Stimulated activated CD4-positive, alpha-beta T cell treated with anti-CD3 and anti-CD28 coated beads, Interleukin-12 subunit alpha, Interleukin-12 subunit beta, amount 100 ng/mL, for 48 hours (primary cell): ENCODE data around the gene GRWD1.

Experiments used
- DNase-seq, 3 donors: peaks; one replicate each; pipeline ENCODE4 v3.0.0-alpha.2; 2020; ENCODE audit warnings: low read depth in 2 of 3, low spot score in 1 of 3

Gene GRWD1

DNA sequence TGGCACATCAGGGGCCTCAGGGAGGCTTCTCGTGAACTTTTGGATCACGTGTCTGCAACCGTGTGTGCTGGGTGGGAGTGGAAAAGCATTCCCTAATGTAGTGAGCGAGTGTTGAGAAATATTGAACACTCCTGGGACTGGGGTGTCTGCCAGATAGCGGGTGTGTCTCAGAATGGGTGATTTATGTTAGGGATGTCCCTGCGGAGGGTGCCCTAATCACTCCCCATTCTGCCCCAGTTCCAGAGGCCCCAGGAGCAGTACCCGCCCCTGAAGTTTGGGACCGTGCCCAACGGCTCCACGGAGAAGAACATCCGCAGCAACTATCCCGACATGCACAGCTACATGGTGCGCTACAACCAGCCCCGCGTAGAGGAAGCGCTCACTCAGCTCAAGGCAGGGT, 24.2 kb upstream of the GRWD1 start:
- DNase-seq: no peak

DNA sequence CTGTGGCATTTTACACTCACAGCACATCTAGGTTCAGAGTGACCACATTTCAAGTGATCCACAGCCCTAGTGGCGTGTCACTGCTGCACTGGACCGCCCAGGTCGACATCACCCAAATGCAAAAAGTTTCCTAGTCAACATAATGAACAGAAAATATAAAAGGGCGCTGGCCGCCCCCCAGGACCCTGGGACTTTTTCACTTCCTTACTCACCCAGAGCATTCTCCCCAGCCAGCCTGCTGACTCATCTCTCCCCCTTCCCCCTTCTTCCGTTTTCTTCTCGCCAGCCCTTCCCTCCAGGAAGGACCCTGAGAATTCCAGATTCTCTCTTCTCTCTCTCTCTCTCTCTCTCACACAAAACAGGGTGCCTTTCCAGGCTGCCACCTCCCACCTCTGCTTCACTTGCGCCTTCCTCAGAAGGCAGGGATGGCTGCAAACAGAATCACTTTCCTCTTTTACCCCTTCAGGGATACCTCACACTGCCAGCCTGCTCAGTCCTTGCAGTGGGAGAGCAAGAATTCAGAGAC, 21.0 kb upstream of the GRWD1 start:
- no peak for DNase-seq

DNA sequence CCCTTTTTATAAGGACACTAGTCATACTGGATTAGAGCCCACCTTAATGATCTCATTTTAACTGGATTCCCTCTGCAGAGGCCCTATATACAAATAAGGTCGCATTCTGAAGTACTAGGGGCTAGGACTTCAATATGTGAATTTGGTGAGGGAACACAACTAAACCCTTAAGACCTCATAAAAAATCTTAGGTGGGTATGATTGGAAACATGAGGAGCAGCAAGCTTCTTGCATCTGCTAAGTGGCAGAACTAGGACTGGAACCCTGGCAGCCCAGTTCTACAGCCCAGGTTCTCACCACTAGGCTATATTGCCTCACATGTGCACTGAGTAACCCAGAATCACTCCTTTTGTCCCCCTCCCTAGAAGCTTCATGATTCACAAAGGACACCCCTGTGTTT, 17.1 kb upstream of the GRWD1 start:
- DNase-seq: no peak

DNA sequence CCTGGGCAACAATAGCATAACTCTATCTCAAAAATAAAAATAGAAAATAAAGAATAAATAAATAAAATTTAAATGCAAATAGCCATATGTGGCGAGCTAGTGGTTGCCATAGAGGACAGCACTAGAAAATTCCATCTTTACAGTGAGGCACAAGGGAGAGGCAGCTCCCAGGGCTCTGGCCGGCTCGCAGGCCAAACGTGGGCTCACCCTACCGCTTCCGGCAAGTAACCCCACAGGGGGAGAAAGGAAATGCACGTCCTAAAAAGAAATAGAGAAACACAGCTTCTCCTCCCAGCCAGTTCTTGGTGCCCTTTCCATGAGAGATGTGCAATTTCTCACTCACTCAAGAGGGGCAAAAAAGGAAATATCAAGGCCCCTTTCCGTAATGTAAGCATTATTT, 12.4 kb upstream of the GRWD1 start:
- DNase-seq: no peak

DNA sequence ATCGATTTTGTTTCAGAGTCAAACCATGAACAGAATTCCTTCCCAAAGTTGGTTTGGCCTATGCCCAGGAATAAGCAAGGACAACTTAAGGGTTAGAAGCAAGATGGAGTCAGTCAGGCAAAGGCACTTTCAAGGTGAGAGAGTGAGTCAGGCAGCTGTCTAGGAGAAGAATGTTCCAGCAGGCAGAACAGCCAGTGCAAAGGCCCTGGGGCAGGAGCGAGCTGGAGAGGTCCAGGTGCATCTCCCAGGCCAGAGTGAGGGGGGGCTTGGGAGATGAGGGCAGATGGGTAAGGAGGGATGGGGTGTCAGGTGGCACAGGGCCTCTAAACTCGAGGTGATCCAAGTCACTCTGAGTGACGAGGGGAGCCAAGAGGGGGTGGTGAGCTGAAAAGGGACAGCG, 9.2 kb upstream of the GRWD1 start:
- no peak for DNase-seq

DNA sequence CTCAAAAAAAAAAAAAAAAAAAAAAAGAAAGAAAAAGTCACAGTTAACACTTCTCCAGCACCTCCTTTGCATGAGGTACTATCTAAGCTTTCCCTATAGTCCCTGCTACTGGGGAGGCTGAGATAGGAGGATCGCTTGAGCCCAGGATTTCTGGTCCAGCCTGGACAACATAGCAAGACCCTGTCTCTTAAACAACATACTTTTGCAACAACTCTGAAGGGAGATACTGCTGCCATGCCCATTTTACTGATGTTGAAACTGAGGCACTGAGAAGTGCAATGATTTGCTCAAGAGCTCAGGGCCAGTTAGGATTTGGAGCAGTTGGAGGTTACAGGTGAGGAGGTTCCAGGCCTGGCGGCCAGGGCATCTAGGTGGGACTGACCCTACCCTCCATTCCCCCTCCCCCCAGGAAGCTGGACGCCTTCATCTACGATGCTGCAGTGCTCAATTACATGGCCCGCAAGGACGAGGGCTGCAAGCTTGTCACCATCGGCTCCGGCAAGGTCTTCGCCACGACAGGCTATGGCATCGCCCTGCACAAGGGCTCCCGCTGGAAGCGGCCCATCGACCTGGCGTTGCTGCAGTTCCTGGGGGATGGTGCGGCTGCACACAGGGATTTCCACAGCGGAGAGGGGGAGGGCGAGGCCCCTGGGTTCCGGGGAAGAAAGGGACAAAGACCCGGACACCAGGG, 4.3 kb upstream of the GRWD1 start:
- no peak for DNase-seq

DNA sequence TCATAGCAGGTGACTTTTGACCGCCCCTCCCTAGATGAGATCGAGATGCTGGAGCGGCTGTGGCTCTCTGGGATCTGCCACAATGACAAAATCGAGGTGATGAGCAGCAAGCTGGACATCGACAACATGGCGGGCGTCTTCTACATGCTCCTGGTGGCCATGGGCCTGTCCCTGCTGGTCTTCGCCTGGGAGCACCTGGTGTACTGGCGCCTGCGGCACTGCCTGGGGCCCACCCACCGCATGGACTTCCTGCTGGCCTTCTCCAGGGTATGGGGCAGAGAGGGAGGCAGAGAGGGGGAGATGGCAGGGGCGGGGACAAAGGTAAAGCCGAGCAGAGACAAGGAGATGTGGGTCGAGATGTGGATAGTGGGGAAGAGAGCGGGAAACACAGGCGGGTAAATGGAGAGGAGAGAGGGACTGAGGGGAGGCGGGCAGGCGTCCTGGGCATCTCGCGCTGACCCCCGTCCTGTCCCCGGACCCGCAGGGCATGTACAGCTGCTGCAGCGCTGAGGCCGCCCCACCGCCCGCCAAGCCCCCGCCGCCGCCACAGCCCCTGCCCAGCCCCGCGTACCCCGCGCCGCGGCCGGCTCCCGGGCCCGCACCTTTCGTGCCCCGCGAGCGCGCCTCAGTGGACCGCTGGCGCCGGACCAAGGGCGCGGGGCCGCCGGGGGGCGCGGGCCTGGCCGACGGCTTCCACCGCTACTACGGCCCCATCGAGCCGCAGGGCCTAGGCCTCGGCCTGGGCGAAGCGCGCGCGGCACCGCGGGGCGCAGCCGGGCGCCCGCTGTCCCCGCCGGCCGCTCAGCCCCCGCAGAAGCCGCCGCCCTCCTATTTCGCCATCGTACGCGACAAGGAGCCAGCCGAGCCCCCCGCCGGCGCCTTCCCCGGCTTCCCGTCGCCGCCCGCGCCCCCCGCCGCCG, 3.4 kb upstream of the GRWD1 start:
- no peak for DNase-seq

DNA sequence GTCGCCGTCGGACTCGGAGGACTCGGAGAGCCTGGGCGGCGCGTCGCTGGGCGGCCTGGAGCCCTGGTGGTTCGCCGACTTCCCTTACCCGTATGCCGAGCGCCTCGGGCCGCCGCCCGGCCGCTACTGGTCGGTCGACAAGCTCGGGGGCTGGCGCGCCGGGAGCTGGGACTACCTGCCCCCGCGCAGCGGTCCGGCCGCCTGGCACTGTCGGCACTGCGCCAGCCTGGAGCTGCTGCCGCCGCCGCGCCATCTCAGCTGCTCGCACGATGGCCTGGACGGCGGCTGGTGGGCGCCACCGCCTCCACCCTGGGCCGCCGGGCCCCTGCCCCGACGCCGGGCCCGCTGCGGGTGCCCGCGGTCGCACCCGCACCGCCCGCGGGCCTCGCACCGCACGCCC, 2.5 kb upstream of the GRWD1 start:
- DNase-seq: no peak

DNA sequence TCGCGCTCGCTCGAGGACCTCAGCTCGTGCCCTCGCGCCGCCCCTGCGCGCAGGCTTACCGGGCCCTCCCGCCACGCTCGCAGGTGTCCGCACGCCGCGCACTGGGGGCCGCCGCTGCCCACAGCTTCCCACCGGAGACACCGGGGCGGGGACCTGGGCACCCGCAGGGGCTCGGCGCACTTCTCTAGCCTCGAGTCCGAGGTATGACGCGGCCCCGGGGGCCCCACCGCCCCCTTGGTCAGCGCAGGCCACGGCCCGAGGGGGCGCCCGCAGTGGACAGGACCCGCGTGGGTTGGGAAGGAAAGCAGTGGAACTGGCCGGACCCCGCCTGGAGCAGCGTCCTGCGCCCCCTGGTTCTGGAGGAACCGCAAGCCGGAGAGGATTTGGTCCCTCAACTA, 2.1 kb upstream of the GRWD1 start:
- no peak for DNase-seq

DNA sequence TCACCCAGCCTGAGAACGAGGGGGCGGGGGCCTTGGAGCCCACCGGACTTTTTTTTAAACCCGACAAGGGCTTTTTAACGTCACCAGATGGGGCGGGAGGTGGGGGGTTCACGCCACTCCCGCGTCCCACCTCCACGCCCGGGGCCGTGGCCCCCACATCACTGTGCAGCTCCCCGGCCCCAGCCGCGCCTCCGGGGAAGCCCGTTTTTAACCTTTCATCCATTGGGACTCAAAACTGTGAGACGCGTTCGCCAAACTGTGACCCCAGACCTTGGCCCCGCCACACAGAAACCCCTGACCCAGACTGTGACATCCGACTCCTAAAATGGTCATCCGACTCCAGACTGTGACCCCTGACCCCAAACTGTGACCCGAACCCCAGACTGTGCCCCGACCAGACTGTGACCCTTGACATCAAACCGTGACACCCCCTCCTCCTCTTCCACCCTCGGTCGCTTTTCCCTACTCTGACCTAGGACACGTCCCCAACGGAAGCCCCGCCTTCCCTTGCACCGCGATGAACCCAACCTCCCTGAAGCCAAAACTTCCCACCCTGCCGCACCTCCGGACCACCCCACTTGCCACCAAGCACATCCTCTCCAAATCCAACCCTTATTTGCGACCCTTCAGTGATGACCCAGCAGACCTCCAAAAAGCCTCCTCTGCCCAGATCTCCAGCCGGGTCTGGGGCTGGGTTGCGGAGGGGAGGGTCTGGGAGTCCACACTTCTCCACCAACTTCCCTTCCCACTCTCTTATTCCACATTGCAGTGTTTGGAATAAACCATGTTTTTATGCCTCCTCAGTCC, 1.5 kb upstream of the GRWD1 start:
- no peak for DNase-seq

DNA sequence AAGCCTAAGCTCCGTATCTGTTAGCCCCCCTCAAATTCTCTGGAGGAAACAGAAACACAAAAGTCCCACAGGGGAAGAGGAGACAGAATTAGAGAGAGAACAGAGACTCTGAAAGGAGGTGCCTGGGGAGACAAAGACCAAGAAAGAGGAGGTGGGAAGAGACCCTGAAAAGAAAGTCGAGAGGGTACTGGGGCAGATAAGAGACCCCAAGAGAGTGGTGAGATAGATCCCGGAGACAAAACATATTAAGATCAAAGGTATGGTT, 915 bp upstream of the GRWD1 start:
- DNase-seq: no peak

DNA sequence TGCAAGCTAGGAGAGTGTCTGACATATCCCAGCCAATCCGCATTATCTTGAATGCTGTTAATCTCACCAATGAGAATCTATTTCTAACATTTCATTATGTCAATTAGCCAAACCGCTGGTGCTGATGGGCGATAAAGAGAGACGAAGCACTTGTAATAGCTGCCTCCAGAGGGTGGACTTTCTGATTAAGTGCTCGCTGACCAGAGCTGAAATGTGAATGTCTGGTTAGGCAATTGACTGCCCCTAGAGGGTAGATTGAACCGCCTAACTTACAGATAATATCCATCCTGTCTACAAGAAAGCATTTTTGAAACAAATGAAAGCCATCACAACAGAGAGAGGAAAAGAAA, 552 bp upstream of the GRWD1 start:
- no peak for DNase-seq

DNA sequence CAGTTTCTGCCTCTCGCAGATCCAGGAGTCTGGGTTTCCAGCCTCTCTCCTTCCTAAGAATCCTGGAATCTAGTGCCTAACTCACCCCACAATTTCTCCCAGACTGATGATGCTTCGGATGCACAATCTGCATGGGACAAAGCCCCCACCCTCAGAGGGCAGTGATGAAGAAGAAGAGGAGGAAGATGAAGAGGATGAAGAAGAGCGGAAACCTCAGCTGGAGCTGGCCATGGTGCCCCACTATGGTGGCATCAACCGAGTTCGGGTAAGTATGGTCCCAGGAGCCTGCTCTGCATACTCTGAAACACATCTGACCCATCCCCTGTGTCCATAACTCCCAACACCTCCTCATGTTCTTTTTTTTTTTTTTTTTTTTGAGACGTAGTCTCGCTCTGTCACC, 796 bp downstream of the GRWD1 start:
- no peak for DNase-seq

DNA sequence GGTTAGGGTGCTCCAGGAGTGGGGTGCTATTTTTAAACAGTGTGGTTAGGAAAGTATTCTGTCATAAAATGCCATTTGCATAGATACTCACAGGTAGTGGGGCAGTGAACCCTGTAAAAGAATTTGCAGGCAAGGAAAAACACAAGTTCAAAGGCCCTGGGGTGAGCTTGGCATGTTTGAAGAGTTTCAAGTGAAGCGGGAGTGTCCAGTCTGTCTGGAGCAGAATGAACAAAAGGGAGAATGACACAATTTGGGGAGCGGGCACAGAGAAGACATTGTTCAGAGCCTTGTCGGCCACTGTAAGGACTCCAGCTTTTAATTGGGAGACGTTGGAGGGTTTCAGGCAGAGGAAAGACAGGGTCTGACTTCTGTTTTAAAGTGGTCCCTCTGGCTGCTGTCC, 2.8 kb downstream of the GRWD1 start:
- DNase-seq: no peak

DNA sequence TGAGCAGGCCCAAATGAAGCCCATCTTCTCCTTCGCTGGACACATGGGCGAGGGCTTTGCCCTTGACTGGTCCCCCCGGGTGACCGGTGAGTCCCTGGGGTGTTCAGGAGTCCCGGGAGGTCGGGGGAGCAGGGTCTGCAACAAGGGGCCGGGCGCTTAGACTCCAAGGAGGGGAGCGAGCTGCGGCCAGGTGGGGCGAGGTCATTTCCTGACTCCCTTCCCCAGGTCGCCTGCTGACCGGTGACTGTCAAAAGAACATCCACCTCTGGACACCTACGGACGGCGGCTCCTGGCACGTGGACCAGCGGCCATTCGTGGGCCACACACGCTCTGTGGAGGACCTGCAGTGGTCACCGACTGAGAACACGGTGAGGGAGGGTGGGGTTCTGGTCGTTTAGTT, 4.7 kb downstream of the GRWD1 start:
- DNase-seq: no peak

DNA sequence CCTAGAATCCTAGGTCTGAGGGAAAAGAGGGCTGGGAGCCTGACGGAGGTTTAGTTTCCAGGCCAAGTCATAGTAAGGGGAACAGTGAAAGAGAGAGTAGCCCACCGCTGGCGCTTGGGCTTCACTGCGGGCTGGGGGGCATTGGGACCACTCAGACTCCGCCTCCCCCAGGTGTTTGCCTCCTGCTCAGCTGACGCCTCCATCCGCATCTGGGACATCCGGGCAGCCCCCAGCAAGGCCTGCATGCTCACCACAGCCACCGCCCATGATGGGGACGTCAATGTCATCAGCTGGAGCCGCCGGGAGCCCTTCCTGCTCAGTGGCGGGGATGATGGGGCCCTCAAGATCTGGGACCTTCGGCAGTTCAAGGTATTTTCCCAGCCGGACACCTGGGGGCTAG, 5.1 kb downstream of the GRWD1 start:
- DNase-seq: no peak

DNA sequence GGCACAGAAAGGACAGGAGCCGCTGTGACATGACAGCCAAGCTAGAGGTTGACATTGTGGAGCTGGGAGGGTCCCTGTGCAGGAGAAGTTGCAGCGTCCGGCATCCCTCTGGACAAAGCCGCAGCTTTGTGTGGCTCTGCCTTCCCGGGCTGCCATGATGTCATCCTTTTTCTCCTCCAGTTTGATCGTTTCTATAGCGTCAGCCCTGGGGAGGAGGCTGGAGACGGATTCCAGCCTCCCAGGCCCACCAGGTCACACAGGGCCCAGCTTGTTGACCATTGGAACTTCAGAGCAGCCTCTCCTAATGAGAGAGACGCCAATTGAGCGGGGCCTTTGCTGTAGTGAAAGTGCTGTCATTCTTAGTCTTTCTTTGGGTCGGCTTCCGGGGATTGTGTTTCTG, 5.8 kb downstream of the GRWD1 start:
- DNase-seq: no peak

DNA sequence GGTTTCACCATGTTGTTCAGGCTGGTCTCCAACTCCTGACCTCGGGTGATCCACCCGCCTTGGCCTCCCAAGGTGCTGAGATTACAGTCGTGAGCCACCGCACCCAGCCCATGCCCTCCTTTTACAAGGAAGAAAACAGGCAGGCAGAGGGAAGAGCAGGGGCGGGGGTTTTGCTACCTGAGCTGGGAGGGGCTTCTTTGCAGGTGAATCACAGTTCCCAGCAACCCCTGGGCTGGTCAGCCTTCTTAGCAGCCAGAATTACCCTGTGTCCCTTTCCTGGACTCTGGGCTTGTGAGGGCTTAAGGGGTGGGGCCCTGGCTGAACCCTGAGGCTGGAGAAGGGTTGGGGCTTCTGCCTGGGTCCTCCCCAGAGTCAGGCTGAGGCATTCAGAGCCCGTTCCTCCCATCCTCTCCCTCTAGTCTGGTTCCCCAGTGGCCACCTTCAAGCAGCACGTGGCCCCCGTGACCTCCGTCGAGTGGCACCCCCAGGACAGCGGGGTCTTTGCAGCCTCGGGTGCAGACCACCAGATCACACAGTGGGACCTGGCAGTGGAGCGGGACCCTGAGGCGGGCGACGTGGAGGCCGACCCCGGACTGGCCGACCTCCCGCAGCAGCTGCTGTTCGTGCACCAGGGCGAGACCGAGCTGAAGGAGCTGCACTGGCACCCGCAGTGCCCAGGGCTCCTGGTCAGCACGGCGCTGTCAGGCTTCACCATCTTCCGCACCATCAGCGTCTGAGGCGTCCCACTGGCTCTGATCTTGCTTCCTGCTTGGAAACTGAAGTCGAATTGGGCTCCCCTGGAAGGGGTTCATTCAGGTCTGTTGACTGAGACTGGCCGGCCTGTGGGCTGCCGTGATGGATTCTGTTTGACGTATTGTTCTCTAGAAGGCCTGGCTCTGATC, 6.8 kb downstream of the GRWD1 start:
- DNase-seq: no peak

DNA sequence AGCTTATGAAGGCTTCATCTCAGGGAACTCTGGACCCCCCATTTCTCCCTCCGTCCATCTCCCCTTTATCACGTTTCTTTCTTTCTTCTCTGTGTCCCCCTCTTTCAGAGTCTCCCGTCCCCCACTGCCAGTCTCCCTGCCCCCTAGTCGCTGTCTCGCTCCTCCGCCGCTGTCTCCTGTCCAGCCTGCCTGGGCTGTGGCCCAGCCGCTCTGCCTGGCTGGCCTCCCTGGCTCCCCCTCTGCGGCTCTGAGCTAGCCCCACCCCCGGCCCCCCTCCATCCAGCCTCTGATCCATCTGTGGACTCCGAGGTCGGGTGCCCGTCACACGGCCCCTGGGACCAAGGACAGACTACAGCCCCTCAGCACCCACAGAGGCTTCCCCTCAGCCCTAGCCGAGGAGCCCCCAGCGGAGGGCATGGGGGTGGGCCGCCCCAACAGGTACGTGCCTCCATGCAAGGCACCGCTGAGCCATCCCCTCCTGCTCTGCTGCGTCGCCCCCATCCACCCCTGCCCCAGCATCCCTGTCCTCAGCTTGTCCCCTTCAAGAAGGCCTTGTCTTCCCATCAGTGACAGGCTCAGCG, 8.5 kb downstream of the GRWD1 start:
- DNase-seq: no peak

DNA sequence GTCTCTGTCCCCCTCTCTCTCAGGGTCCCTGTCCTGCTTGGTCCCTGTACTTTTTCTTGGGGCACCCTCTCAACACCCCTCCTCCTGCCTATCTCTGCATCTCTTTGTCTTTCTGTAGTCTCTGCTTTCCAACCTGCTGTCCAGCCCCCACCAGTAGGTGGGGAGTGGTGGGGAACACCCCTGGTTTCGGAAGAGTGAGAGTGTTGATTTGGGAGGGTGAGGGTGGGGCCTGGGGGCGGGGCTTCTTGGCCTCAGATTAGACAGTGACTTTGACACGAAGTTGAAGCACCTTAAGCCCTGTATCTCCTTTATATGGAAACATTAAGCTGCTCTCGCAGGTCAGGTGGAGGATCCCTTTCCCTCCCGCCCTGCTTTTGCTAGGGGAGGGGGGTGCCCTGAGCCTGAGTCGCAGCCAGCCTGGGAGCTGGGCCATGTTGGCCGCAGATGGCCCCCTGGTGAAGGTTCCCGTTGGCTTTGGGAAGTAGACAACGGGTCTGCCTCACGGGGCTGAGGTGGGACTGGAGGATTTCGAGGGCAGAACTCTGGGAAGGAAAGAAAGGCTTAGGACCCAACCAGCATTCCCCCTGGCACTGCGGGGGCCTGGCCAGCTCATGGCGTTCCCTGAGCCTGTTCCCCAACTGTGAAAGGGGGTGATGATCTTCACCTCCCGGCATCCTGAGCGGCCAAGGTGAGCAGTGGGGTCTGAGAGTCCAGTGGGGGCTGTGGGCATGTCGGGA, 9.6 kb downstream of the GRWD1 start, which contains the start of gene KCNJ14:
Gene KCNJ14, plus strand, starts transcription at position 404 of the 737 bp plus-strand sequence. CDS start 6,151 bp downstream, outside the sequence.
- no peak for DNase-seq
